ENCODE measurements around the gene RNF157.

Gene RNF157

GRCh38 chr17:76123749-76124581 is 116.3 kb downstream of the RNF157 start:
- no peak for DNase-seq (ENCODE audit: low spot score)

GRCh38 chr17:76123191-76123499 is 117.1 kb downstream of the RNF157 start:
- no peak for DNase-seq (ENCODE audit: low spot score)

- no peak for DNase-seq (ENCODE audit: low spot score)
Measured at GRCh38 chr17:76122431-76123190, 117.7 kb downstream of the RNF157 start.

- no peak for DNase-seq (ENCODE audit: low spot score)
Measured at GRCh38 chr17:76121932-76122430, 118.3 kb downstream of the RNF157 start.

GRCh38 chr17:76120658-76121008 is 119.7 kb downstream of the RNF157 start:
- DNase-seq (ENCODE audit: low spot score), result no peak

GRCh38 chr17:76119409-76120371 is 120.6 kb downstream of the RNF157 start:
- no peak for DNase-seq (ENCODE audit: low spot score)

GRCh38 chr17:76115138-76115754 is 125.0 kb downstream of the RNF157 start:
- DNase-seq (ENCODE audit: low spot score), result no peak

GRCh38 chr17:76111956-76112355 is 128.3 kb downstream of the RNF157 start:
- no peak for DNase-seq (ENCODE audit: low spot score)

GRCh38 chr17:76107509-76107908 is 132.8 kb downstream of the RNF157 start:
- peak; percentile 27 for DNase-seq (ENCODE audit: low spot score)

GRCh38 chr17:76106703-76107102 is 133.6 kb downstream of the RNF157 start:
- no peak for DNase-seq (ENCODE audit: low spot score)

- no peak for DNase-seq (ENCODE audit: low spot score)
Measured at GRCh38 chr17:76104896-76105231, 135.4 kb downstream of the RNF157 start.

- DNase-seq (ENCODE audit: low spot score), result no peak
Measured at GRCh38 chr17:76104140-76104895, 136.0 kb downstream of the RNF157 start.

GRCh38 chr17:76103274-76104139 is 136.8 kb downstream of the RNF157 start, which contains the start of gene EXOC7:
Gene EXOC7, minus strand, starts transcription at chr17:76103787. Its CDS starts 95 bp downstream, at chr17:76103692.
- DNase-seq (ENCODE audit: low spot score), result peak; percentile 94

GRCh38 chr17:76102944-76103273 is 137.4 kb downstream of the RNF157 start:
- DNase-seq (ENCODE audit: low spot score), result no peak

GRCh38 chr17:76097716-76098295 is 142.5 kb downstream of the RNF157 start:
- no peak for DNase-seq (ENCODE audit: low spot score)

GRCh38 chr17:76095943-76096342 is 144.3 kb downstream of the RNF157 start:
- no peak for DNase-seq (ENCODE audit: low spot score)

- DNase-seq (ENCODE audit: low spot score), result no peak
Measured at GRCh38 chr17:76094046-76094445, 146.2 kb downstream of the RNF157 start.

GRCh38 chr17:76092526-76093413 is 147.5 kb downstream of the RNF157 start:
- DNase-seq (ENCODE audit: low spot score), result no peak
